Hematopoietic multipotent progenitor cell treated with erythropoietin and hydrocortisone succinate and interleukin-3 and kit ligand, for 8 days (in vitro differentiated cells): Measurements from ENCODE around the gene ALX1.

Experiments
- DNase-seq: peaks from one replicate; pipeline ENCODE4 v3.0.0-alpha.2; 2015

Gene ALX1

GRCh38 chr12:85280165-85280983, at the start of gene ALX1:
TSS of gene ALX1 (plus strand) at chr12:85280220. CDS start at chr12:85280262, 42 bp downstream.
- no peak for DNase-seq

GRCh38 chr12:85237327-85237726, 42.7 kb upstream of the ALX1 start:
- DNase-seq, result no peak

GRCh38 chr12:85244561-85244960, 35.5 kb upstream of the ALX1 start:
- DNase-seq, result no peak

GRCh38 chr12:85253853-85254252, 26.2 kb upstream of the ALX1 start:
- DNase-seq, result no peak

- no peak for DNase-seq
Measured at GRCh38 chr12:85257671-85258070, 22.3 kb upstream of the ALX1 start.

GRCh38 chr12:85260447-85260846, 19.6 kb upstream of the ALX1 start:
- no peak for DNase-seq

GRCh38 chr12:85260896-85261295, 19.1 kb upstream of the ALX1 start:
- no peak for DNase-seq

GRCh38 chr12:85266356-85266755, 13.7 kb upstream of the ALX1 start:
- DNase-seq, result no peak

GRCh38 chr12:85273381-85274314, 6.4 kb upstream of the ALX1 start:
- no peak for DNase-seq

GRCh38 chr12:85274315-85274651, 5.7 kb upstream of the ALX1 start:
- DNase-seq, result no peak

- DNase-seq, result peak; percentile 53
Measured at GRCh38 chr12:85275374-85275773, 4.6 kb upstream of the ALX1 start.

GRCh38 chr12:85277191-85277590, 2.8 kb upstream of the ALX1 start:
- no peak for DNase-seq

- DNase-seq, result no peak
Measured at GRCh38 chr12:85277900-85278597, 2.0 kb upstream of the ALX1 start.

- DNase-seq, result no peak
Measured at GRCh38 chr12:85278598-85279448, 1.2 kb upstream of the ALX1 start.

GRCh38 chr12:85279449-85280164, 413 bp upstream of the ALX1 start:
- no peak for DNase-seq

- DNase-seq, result peak; percentile 4
Measured at GRCh38 chr12:85280984-85281630, 1.1 kb downstream of the ALX1 start.

- no peak for DNase-seq
Measured at GRCh38 chr12:85281636-85282312, 1.8 kb downstream of the ALX1 start.

- DNase-seq, result no peak
Measured at GRCh38 chr12:85283560-85283959, 3.5 kb downstream of the ALX1 start.

GRCh38 chr12:85296362-85296761, 16.3 kb downstream of the ALX1 start:
- DNase-seq, result no peak

- no peak for DNase-seq
Measured at GRCh38 chr12:85299053-85299452, 19.0 kb downstream of the ALX1 start.

GRCh38 chr12:85301051-85301450, 21.0 kb downstream of the ALX1 start:
- DNase-seq, result no peak
